ENCODE data around the gene RAB35. TPM values are rescaled to one million over a fixed set of nuclear protein-coding genes. Genes with fewer than 3 reads are reported as not detected.

Gene RAB35
- total RNA-seq, 1 experiment from 2014 or later: 57.1 TPM

DNA sequence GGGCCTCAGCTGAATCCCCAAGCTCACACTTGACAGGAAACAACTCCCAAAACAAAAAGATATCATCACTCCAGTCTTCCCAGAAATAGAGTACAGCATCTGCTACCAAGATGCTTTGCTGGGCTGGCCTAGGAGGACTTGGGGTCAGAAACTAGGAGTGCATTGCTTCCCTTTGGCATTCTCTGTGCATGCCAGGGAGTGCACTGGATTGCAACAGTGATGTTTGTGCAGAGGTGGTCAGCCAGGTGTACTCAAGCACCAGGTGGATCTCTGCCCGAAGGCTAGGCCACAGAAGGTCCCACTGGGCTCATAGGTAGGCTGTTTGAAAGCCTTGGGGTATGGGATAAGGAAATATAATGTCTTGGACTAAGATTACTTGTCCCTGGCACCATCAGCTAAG lies 51.1 kb downstream of the RAB35 start:
- Histone ChIP-seq H3K4me2 (ENCODE audit: low read length) (no peak overlapping the region), H3K36me3 (ENCODE audit: control insufficient read depth in 1 of 2, insufficient read depth in 2 of 2, low read length in 2 of 2) (no peaks in the 10 kb centered on the region), H3K4me1 (ENCODE audit: control insufficient read depth in 1 of 2, insufficient read depth in 2 of 2, low read length in 2 of 2) (peaks cover 0 to 8% of the 10 kb centered on the region in 2 experiments; a peak in 2 of 4 replicates), H3K27me3 (ENCODE audit: insufficient read depth, low read length) (no peaks in the 10 kb centered on the region), H3K79me2 (ENCODE audit: insufficient read depth, low read length) (no peaks in the 10 kb centered on the region), H3K9me2 (ENCODE audit: insufficient read depth) (no peaks in the 10 kb centered on the region), H3K27ac (ENCODE audit: low read depth, low read length) (no peak overlapping the region), H3K9me3 (ENCODE audit: control insufficient read depth in 1 of 2, insufficient read depth in 1 of 2, low read depth in 1 of 2, low read length in 2 of 2) (no peaks in the 10 kb centered on the region), H3K9ac (ENCODE audit: low read length) (no peak overlapping the region), H3K4me3 (replicated peaks in 1 of 2; ENCODE audit: low read depth in 1 of 2, low read length in 2 of 2) (no peak overlapping the region), H2AFZ (ENCODE audit: low read depth, low read length, poor library complexity, severe bottlenecking) (no peak overlapping the region), H4K20me1 (ENCODE audit: insufficient read depth) (no peaks in the 10 kb centered on the region)
- ChIA-PET CTCF (no interaction called here), RAD21 (ENCODE audit: low non-redundant PET in 1 of 2, low total read pairs in 2 of 2, uncharacterized antibody in 2 of 2, unreplicated experiment in 2 of 2) (no interaction called here), POLR2A (no interaction called here)
- TF ChIP-seq EGR1 (IDR thresholded peaks at IDR 0.05; ENCODE audit: low read depth) (no peak), SP1 (IDR thresholded peaks at IDR 0.05; ENCODE audit: low read depth) (no peak), EZH2 (IDR thresholded peaks at IDR 0.05) (no peak), ZFX (IDR thresholded peaks at IDR 0.05) (no peak), CEBPB (IDR thresholded peaks at IDR 0.05; ENCODE audit: low read depth) (no peak), SIN3A (IDR thresholded peaks at IDR 0.05; ENCODE audit: low read depth) (no peak), SRF (IDR thresholded peaks at IDR 0.05; ENCODE audit: low read depth) (no peak)
- TF ChIP-seq, protein P1, sequence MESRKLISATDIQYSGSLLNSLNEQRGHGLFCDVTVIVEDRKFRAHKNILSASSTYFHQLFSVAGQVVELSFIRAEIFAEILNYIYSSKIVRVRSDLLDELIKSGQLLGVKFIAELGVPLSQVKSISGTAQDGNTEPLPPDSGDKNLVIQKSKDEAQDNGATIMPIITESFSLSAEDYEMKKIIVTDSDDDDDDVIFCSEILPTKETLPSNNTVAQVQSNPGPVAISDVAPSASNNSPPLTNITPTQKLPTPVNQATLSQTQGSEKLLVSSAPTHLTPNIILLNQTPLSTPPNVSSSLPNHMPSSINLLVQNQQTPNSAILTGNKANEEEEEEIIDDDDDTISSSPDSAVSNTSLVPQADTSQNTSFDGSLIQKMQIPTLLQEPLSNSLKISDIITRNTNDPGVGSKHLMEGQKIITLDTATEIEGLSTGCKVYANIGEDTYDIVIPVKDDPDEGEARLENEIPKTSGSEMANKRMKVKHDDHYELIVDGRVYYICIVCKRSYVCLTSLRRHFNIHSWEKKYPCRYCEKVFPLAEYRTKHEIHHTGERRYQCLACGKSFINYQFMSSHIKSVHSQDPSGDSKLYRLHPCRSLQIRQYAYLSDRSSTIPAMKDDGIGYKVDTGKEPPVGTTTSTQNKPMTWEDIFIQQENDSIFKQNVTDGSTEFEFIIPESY (IDR thresholded peaks at IDR 0.05; ENCODE audit: extremely low read depth, insufficient replicate concordance, low read length): no peak
- TF ChIP-seq, protein P2, sequence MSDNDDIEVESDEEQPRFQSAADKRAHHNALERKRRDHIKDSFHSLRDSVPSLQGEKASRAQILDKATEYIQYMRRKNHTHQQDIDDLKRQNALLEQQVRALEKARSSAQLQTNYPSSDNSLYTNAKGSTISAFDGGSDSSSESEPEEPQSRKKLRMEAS (IDR thresholded peaks at IDR 0.05): no peak
- BruUV-seq (replicated peaks): no TSS peak
- intact Hi-C loops (cut with micrococcal nuclease): no loop called here
- DNase-seq (ENCODE audit: low read depth, low spot score) (no peak), ATAC-seq (no peak)
